H1 (cell line): ENCODE results near the gene HMCN2. TPM values are rescaled to one million over a fixed set of nuclear protein-coding genes. Genes with fewer than 3 reads are reported as not detected.

Experiments
- MAFK ChIP-seq: IDR thresholded peaks from 2 replicates; pipeline ENCODE4 v1.6.1; 2012; ENCODE audit warnings: low read depth, mild to moderate bottlenecking, improper control_type of control experiment, low read length
- polyA plus RNA-seq, 7 experiments: library from polyadenylated mRNA; depleted of rRNA in 3 of 7; stranded (reverse) in 5 of 7; unstranded in 2 of 7; fragments of >200 nt in 5 of 7; fragments of 200-250 nt in 2 of 7; gene quantifications; 1 replicate in 5 of 7; 2 replicates in 1 of 7; 4 replicates in 1 of 7; pipeline versions ENCODE4 v1.2.1 to v1.2.3, GENCODE V29; 2011 to 2013; ENCODE audit warnings: missing spikeins in 2 of 7, mixed read lengths in 2 of 7
- total RNA-seq: library from RNA; stranded (reverse); fragmentation: NEBNext Ultra II Directional; extraction: Animal tissue kit (Norgen Biotek cat#: 25700); gene quantifications from 2 replicates; pipeline ENCODE4 v1.2.1, GENCODE V29; 2021
- TF ChIP-seq, protein P1 (sequence below): fragments of 300-600 bp; sonication (generic); IDR thresholded peaks from 2 replicates; pipeline ENCODE4 v1.7.1; 2012; ENCODE audit warnings: low read length, moderate library complexity, mild to moderate bottlenecking, inconsistent platforms; ENCODE audit not compliant: insufficient replicate concordance

Gene HMCN2
- total and polyA plus RNA-seq, 2 of the 8 experiments (the other 6 are each of a cell fraction or from before 2014, with no cell fraction given): 5.0 to 9.1 TPM

DNA sequence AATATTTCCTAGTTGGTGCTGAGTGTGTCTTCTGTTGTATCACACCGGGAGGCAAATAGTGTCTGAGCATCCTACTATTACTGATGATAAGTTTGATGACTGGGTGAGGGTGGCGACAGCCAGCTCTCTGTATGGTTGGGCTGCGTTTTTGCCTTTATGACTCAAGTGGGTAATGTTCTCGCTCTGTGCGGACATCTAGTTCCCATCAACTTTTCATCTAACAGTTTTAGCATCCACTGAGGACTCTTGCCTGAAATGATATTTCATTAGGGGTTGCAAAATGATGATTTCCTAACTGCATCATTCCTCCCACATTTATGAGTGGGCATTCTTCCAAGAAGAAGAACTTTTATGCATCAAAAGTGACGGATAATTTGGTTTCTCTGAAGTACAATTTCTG is 26.5 kb downstream of the HMCN2 start (continued):
- TF ChIP-seq, protein P1, sequence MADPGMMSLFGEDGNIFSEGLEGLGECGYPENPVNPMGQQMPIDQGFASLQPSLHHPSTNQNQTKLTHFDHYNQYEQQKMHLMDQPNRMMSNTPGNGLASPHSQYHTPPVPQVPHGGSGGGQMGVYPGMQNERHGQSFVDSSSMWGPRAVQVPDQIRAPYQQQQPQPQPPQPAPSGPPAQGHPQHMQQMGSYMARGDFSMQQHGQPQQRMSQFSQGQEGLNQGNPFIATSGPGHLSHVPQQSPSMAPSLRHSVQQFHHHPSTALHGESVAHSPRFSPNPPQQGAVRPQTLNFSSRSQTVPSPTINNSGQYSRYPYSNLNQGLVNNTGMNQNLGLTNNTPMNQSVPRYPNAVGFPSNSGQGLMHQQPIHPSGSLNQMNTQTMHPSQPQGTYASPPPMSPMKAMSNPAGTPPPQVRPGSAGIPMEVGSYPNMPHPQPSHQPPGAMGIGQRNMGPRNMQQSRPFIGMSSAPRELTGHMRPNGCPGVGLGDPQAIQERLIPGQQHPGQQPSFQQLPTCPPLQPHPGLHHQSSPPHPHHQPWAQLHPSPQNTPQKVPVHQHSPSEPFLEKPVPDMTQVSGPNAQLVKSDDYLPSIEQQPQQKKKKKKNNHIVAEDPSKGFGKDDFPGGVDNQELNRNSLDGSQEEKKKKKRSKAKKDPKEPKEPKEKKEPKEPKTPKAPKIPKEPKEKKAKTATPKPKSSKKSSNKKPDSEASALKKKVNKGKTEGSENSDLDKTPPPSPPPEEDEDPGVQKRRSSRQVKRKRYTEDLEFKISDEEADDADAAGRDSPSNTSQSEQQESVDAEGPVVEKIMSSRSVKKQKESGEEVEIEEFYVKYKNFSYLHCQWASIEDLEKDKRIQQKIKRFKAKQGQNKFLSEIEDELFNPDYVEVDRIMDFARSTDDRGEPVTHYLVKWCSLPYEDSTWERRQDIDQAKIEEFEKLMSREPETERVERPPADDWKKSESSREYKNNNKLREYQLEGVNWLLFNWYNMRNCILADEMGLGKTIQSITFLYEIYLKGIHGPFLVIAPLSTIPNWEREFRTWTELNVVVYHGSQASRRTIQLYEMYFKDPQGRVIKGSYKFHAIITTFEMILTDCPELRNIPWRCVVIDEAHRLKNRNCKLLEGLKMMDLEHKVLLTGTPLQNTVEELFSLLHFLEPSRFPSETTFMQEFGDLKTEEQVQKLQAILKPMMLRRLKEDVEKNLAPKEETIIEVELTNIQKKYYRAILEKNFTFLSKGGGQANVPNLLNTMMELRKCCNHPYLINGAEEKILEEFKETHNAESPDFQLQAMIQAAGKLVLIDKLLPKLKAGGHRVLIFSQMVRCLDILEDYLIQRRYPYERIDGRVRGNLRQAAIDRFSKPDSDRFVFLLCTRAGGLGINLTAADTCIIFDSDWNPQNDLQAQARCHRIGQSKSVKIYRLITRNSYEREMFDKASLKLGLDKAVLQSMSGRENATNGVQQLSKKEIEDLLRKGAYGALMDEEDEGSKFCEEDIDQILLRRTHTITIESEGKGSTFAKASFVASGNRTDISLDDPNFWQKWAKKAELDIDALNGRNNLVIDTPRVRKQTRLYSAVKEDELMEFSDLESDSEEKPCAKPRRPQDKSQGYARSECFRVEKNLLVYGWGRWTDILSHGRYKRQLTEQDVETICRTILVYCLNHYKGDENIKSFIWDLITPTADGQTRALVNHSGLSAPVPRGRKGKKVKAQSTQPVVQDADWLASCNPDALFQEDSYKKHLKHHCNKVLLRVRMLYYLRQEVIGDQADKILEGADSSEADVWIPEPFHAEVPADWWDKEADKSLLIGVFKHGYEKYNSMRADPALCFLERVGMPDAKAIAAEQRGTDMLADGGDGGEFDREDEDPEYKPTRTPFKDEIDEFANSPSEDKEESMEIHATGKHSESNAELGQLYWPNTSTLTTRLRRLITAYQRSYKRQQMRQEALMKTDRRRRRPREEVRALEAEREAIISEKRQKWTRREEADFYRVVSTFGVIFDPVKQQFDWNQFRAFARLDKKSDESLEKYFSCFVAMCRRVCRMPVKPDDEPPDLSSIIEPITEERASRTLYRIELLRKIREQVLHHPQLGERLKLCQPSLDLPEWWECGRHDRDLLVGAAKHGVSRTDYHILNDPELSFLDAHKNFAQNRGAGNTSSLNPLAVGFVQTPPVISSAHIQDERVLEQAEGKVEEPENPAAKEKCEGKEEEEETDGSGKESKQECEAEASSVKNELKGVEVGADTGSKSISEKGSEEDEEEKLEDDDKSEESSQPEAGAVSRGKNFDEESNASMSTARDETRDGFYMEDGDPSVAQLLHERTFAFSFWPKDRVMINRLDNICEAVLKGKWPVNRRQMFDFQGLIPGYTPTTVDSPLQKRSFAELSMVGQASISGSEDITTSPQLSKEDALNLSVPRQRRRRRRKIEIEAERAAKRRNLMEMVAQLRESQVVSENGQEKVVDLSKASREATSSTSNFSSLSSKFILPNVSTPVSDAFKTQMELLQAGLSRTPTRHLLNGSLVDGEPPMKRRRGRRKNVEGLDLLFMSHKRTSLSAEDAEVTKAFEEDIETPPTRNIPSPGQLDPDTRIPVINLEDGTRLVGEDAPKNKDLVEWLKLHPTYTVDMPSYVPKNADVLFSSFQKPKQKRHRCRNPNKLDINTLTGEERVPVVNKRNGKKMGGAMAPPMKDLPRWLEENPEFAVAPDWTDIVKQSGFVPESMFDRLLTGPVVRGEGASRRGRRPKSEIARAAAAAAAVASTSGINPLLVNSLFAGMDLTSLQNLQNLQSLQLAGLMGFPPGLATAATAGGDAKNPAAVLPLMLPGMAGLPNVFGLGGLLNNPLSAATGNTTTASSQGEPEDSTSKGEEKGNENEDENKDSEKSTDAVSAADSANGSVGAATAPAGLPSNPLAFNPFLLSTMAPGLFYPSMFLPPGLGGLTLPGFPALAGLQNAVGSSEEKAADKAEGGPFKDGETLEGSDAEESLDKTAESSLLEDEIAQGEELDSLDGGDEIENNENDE: no peak
- TF ChIP-seq MAFK: no peak
